ENCODE results near the gene MAP3K4.
"Not testable (repeated sequence)": the region's sequence is repeated elsewhere in the genome, so short reads cannot be mapped to it uniquely, and the experiment has no call there.

The MAP3K4 gene

DNA sequence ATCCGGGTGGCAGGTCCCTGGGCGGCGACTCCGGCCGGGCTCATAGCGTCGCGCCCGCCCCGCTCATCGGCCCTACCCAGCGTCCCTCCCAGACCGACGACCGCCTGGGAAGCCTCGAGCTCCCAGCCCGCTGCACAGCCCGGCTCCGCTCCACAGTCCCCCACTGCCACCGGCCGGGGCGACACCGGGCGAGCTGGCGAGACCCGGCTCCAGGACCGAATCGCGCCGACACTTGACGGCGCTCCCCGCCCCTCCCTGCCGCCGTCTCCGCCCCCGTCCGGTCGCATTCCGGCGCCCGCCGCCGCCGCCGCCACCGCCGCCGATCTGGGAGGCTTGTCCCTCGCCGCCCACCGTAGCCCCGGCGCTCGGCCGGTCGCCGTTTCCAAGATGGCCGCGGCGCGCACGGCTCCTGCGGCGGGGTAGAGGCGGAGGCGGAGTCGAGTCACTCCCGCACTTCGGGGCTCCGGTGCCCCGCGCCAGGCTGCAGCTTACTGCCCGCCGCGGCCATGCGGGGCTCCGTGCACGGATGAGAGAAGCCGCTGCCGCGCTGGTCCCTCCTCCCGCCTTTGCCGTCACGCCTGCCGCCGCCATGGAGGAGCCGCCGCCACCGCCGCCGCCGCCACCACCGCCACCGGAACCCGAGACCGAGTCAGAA, at the start of gene MAP3K4:
Gene MAP3K4 (plus strand): TSS at position 364 of the 655 bp plus-strand sequence. CDS start 163 bp downstream, at position 527.
- DNase-seq = peak; percentile 85

DNA sequence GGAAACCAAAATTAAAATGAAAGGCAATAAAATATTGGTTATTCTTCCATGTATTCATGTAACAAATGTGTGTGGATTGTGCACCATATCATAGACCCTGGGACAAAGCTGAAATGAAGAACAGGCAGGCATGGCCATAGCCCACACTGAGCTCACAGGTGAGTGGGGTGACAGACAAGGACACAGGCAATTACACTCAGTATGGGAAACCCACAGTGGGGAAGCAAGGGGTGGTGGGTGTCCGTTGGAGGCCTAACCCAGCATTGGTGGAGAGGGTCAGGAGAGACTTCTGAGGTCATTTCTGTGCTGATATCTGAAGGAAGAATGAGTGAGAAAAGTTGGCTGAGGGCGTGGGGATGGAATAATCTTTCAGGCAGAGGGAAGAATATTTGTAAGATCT, 47.6 kb upstream of the MAP3K4 start:
- DNase-seq = no peak

DNA sequence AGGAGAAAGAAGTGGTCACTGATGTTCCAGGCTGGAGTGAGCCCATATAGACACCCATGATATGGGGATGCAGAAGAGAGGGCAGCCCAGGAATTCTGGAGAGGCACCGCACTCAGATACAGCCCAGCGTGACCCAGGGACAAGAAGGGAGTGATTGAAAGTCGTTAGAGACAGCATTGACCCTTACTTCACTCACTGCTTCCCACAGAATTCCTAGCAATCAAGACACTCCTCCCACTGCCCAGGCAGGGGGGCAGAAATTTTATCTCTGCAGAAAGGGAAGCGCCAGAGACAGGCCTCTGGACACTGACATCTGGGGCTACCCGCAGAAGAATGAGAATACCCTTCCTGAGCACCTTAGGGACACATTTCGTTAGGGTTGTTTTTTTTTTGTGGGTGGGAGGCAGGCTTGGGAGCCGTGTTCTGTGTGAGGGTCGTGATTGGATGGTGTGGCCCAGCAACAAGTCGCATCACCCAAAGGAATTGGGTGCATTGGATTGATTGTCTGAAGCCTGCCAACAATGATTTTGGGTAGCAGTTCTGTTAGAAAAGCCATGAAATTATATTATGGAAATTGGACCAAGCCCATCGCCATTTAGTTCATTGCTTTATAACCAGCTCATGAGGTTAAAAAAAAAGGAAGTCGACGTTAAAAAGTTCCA, 45.9 kb upstream of the MAP3K4 start:
- DNase-seq = no peak

DNA sequence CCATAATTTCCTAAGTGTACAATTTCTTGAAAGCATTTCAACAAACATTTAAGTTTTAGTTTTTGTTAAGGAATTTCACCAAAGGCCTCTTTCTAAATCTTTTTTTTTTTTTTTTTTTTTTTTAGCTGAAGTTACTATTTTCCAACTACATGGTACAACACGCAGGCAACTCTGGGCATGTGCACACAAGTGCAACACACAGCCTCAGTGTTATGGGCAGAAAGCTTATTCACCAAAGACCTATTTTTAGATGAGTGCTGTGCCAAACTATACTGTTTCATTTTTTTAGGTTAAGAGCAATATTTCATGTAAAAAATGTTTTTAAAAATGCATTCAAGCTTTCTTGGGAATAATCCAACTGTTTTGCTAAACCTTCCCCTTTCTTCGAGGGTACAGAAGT, 42.0 kb upstream of the MAP3K4 start:
- DNase-seq = no peak

- DNase-seq = no peak
Observed at GRCh38 chr6:160950507-160950906, 41.1 kb upstream of the MAP3K4 start.

DNA sequence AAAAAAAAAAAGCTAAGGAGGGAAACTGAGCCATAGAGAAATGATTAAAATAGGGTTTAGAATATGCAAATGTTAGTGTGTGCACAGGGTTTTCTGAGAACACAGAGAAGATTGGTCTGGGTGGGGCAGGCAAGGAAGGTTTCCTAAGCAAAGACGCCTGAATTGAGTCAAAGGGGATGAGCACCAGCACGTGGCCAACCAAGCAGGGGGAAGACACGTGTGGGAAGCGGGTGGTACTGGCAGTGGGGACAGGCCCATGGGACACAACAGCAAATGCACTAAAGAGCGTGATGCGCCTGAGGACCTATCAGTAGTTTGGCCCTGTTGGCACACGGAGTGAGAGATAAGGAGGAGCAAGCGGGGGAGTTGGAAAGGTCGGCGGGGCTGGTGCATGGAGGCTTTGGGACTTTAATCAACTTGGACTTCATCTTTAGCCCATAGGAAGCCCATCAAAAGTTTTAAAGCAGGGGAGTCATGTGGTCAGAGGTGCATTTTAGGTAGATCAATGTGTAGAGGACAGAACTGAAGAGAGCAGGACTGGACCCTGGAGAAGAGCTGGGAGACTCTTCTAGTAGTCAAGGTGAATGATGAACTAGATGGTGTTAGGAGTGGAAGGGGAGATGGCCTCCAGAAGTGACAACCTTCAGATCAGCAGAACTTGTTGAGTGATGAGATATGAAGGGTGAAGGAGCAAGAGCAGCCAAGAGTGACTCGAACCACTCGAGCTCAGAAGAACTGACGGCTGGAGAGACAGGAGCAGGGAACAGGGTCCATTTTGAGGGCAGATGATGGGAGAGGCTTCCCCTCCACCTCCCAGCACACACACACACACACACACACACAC, 40.2 kb upstream of the MAP3K4 start:
- DNase-seq = no peak

- no peak for DNase-seq
Observed at GRCh38 chr6:160952633-160953281, 38.8 kb upstream of the MAP3K4 start.

DNA sequence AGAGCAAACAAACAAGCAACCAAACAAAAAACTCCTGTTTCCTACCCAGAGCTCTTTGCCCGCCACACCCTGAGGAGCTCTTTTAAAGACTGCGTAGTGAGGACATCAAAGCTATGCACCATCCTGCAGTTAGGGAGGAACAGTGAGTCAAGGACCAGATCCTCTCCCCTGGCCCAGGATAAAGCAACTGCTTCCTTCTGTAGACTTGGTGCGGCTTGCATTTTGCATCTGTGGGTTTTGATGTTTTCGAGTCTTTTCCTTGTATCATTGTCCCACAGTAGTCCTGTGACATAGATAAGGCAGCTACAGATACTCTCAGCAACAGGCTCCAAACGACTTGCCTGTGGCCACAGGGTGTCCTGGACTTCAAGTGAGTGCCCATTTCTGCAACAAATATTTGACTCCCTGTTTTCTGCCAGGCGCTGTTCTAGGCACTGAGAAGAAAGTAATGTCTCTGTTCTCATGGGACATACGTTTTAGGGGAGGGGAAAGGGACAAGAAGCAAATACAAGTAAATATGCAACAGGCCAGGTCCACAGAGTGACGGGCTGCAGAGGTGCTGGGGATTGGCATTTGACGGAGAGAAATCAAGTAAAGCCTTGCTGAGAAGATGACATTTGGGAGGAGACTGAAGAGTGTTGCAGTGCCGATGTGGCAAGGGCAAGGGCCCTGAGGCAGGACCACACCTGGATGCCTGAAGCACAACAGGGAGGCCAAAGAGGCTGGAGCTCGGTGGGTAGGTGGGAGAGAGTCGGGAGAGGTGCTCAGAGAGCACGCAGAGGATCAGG, 35.9 kb upstream of the MAP3K4 start:
- DNase-seq = no peak

DNA sequence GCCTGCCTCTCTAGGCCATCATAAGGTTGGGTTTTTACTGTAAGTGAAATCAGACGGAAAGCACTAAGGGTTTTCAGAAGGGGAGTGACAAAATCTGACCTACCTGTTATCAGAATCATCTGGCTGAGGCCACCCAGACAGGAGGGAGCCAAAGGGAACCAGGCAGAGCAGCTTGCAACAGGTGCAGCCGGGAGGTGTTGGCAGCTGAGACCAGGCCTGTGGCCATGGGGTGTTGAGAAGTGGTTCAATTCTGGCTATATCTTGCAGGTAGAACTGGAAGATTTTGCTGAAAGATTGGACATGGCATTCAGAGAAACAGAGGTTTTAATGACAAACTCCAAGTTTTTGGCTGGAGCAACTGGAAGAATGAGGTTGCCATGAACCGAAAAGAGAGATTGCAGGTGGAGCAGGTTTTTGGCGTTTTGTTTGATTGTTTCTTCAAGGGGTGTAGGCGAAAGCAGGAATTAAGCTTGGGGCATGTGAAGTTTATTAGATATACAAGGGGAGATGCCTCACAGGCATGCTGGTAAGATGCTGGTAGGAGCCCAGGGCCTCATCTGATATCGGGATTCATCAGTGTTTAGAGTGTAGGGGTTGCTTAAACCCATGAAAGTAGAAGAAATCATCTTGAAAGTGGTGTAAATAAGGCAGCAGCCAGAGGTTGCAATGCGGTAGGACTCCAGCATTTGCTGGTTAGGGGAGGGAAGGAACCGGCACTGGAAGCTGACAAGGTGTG, 35.1 kb upstream of the MAP3K4 start:
- DNase-seq = no peak

- no peak for DNase-seq
Observed at GRCh38 chr6:160959726-160960435, 31.7 kb upstream of the MAP3K4 start.

GRCh38 chr6:160960839-160961238, 30.7 kb upstream of the MAP3K4 start:
- DNase-seq = no peak

DNA sequence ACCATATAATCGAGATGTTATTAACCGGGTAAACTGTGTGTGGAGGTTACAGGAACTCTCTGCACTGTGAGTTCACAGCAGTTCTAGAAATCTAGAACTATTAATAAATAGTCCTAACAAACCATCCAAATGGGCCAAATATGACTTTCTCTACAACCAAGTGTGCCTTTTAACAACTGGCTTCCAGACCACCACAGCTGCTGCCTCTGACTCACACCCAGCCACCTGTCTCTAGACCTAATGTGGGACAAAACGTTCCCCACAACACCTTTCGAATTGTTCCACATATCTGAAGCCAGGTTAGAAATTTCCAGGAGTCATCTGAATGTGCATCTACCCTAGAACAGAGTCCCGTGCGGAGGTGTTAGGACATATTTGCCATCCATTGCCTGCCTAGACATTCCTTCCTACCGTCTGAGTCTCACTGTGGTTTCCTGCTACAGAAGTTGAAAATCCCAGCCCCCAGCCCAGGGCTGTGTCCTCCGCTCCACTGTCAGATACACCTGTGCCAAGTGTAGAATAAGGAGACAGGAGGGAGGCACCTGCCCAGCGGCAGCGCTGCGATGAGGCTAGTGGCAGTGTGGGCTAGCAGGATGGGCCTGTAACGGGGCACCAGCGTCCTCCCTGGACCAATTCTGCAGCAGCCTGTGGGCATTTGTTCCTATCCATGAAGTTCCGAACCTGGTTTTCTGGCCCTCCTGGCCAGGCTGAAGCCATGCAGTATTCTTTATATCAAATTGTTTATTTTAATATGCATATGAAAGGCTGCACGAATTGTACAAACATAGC, 28.5 kb upstream of the MAP3K4 start:
- DNase-seq = no peak

GRCh38 chr6:160963651-160964050, 27.9 kb upstream of the MAP3K4 start:
- no peak for DNase-seq

DNA sequence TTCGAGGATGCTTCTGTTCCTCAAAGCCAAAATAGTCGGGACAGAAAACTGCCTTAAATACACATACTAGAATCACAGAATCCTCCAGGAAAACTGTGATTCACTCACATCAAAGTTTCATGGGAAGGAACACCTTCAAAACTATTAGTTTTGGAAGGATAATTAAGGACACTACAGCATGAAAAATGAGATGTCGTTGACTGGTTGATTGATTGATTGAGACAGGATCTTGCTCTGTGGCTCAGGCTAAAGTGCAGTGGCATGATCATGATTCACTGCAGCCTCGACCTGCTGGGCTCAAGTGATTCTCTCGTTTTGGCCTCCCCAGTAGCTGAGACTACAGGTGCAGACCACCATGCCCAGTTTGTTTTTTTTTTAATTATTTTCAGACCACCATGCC, 25.7 kb upstream of the MAP3K4 start:
- no peak for DNase-seq

DNA sequence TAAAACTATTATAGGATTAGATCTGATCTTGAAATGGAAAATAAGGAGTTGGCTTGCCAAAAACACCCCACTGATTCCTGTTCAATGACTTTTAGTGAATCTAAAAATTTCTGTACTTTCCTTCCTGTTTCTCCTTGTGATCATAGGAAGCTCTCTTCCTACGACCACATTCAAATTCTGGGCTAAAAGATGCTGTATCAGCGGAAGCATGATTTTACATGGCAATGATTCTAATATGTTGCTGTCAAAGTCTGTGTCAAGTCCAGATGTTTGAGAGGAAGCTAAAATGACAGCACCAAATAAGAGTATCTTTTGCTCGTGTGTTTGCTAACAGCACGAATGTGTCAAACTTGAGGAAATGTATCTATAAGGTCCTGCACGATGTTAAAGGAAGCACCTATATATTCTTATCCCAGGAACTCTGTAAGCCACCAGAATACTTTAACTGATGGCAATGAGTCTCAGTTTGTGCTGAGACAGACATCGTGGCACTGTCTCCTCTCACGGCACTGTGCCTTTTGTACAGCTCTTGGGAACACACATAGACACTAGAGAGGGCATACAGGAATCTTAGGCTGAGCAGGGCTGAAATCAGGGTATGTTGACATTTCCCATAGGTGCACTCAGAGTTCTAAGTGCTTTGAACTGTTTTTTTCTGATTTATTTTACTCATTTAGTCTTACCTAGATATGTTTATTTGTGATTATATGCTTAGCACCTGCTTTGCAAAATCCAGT, 24.9 kb upstream of the MAP3K4 start:
- DNase-seq = no peak

GRCh38 chr6:160967351-160967750, 24.2 kb upstream of the MAP3K4 start:
- no peak for DNase-seq

DNA sequence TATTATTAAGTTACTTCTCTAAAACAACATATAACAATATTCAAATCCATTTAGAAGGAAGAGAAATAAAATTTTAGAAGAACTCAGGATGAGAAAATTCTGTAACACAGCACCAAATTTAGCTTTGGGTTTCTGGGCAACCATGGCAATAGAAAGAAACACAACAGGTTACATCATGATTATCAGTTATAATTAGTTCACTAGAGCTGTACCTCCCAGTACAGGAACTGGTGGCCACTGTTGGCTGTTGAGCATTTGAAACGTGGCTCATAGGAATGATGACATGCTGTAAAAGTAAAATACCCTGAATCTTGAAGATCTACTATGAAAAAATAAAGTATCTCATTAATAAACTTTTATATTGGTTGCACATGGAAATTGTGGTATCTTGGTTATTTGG, 23.7 kb upstream of the MAP3K4 start:
- DNase-seq = no peak

GRCh38 chr6:160971171-160971570, 20.4 kb upstream of the MAP3K4 start:
- no peak for DNase-seq

- no peak for DNase-seq
Observed at GRCh38 chr6:160972111-160972510, 19.5 kb upstream of the MAP3K4 start.

GRCh38 chr6:160972594-160972993, 19.0 kb upstream of the MAP3K4 start:
- DNase-seq = not testable (repeated sequence)

All from activated CD4-positive, alpha-beta T cell treated with anti-CD3 and anti-CD28 coated beads, Interleukin-2, Interleukin-6, amounts not matched to agents 100 ng/mL and 50 ng/mL, durations not matched to agents 16 hours and 8 hours (primary cell).